Measurements from ENCODE around the gene PPP2R5B. TPM values are rescaled to one million over a fixed set of nuclear protein-coding genes. Genes with fewer than 3 reads are reported as not detected.

PPP2R5B gene
- total and polyA plus RNA-seq, 9 of the 15 experiments (the other 6 are each of a cell fraction or from before 2014, with no cell fraction given) = 0.10 to 7.8 (median 3.3) TPM

GRCh38 chr11:64894070-64894811 lies 30.2 kb upstream of the PPP2R5B start (continued):
- TF ChIP-seq CHD4 (IDR thresholded peaks at IDR 0.05; ENCODE audit: insufficient read depth, insufficient replicate concordance, low read depth, low read length, poor library complexity, severe bottlenecking) (no peak), POLR2AphosphoS5 (IDR thresholded peaks at IDR 0.05; ENCODE audit: control insufficient read depth, insufficient read depth, low read depth, low read length) (no peak; the same call in 1 of the 2 replicates), GTF2E2 (tag; IDR thresholded peaks at IDR 0.05) (no peak), RBM17 (IDR thresholded peaks at IDR 0.05; ENCODE audit: borderline replicate concordance, low read depth, low read length) (no peak), SUPT5H (IDR thresholded peaks at IDR 0.05) (peak; percentile 60), POLR2AphosphoS2 (IDR thresholded peaks at IDR 0.05; ENCODE audit: low read length) (peak; percentile 86; the same call in 1 of the 2 replicates), SP1 (CRISPR knock-in tag; IDR thresholded peaks at IDR 0.05) (peak; percentile 73), ZBTB9 (CRISPR knock-in tag; IDR thresholded peaks at IDR 0.05) (peak; percentile 26; the same call in 1 of the 2 replicates), HMG20A (CRISPR knock-in tag; conservative IDR thresholded peaks at IDR 0.05) (no peak), YY1 (IDR thresholded peaks at IDR 0.05; ENCODE audit: borderline replicate concordance in 1 of 3, control insufficient read depth in 1 of 3, extremely low read depth in 1 of 3, insufficient read depth in 3 of 3, insufficient read length in 1 of 3, insufficient replicate concordance in 2 of 3, low read depth in 1 of 3, low read length in 2 of 3) (peak in 1 of 3 experiments; percentile 52), MAZ (CRISPR knock-in tag; conservative IDR thresholded peaks at IDR 0.05 in 1 of 2, IDR thresholded peaks at IDR 0.05 in 1 of 2) (peak; percentile 74 to 79), RBFOX2 (IDR thresholded peaks at IDR 0.05; ENCODE audit: low read depth, low read length) (peak; percentile 58), NR2C2 (CRISPR knock-in tag; IDR thresholded peaks at IDR 0.05) (0 out of 2 replicates have a peak, but pooled peaks have one; percentile 40), NR2C2 (tag; IDR thresholded peaks at IDR 0.05) (peak; percentile 79), VEZF1 (CRISPR knock-in tag; IDR thresholded peaks at IDR 0.05) (peak; percentile 64), TAL1 (IDR thresholded peaks at IDR 0.05) (no peak), ZNF584 (CRISPR knock-in tag; IDR thresholded peaks at IDR 0.05; ENCODE audit: low read depth) (no peak), RAD21 (CRISPR knock-in tag; conservative IDR thresholded peaks at IDR 0.05 in 1 of 2, IDR thresholded peaks at IDR 0.05 in 1 of 2) (peak; percentile 92 to 93), LEF1 (IDR thresholded peaks at IDR 0.05) (0 out of 2 replicates have a peak, but pooled peaks have one; percentile 13), PRMT5 (CRISPR knock-in tag; IDR thresholded peaks at IDR 0.05) (no peak), FOXA3 (CRISPR knock-in tag; conservative IDR thresholded peaks at IDR 0.05 in 1 of 2, IDR thresholded peaks at IDR 0.05 in 1 of 2) (no peak), HLTF (IDR thresholded peaks at IDR 0.05) (0 out of 2 replicates have a peak, but pooled peaks have one; percentile 42)
- TF ChIP-seq, protein P1, sequence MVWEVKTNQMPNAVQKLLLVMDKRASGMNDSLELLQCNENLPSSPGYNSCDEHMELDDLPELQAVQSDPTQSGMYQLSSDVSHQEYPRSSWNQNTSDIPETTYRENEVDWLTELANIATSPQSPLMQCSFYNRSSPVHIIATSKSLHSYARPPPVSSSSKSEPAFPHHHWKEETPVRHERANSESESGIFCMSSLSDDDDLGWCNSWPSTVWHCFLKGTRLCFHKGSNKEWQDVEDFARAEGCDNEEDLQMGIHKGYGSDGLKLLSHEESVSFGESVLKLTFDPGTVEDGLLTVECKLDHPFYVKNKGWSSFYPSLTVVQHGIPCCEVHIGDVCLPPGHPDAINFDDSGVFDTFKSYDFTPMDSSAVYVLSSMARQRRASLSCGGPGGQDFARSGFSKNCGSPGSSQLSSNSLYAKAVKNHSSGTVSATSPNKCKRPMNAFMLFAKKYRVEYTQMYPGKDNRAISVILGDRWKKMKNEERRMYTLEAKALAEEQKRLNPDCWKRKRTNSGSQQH (CRISPR knock-in tag; IDR thresholded peaks at IDR 0.05) = 0 out of 2 replicates have a peak, but pooled peaks have one; percentile 61
